ENCODE results near the gene ZBTB24.

GRCh38 chr6:109447878-109448555 is 35.0 kb downstream of the ZBTB24 start:
- TF ChIP-seq CTCF (IDR thresholded peaks at IDR 0.05) = no peak
- no peak for TF ChIP-seq EP300 (IDR thresholded peaks at IDR 0.05)
- no peak for TF ChIP-seq POLR2A (IDR thresholded peaks at IDR 0.05; ENCODE audit: low read depth)
